Neuron (in vitro differentiated cells): Measurements from ENCODE around the gene FAM53A.

Source experiments
- H2AFZ ChIP-seq: one replicate; pipeline ENCODE4 v1.6.1; 2013; ENCODE audit warnings: low read depth, mild to moderate bottlenecking, inconsistent platforms, low read length, moderate library complexity
- H3K27me3 ChIP-seq: one replicate; pipeline ENCODE4 v1.6.1; 2013; ENCODE audit warnings: low read length; ENCODE audit not compliant: insufficient read depth
- H3K36me3 ChIP-seq: one replicate; pipeline ENCODE4 v1.6.1; 2013; ENCODE audit warnings: low read length; ENCODE audit not compliant: insufficient read depth
- H3K4me1 ChIP-seq: one replicate; pipeline ENCODE4 v1.6.1; 2013; ENCODE audit warnings: low read length; ENCODE audit not compliant: insufficient read depth
- H3K4me3 ChIP-seq: 2 replicates; pipeline ENCODE4 v1.5.1; 2013; ENCODE audit warnings: mild to moderate bottlenecking, low read length, moderate library complexity
- H3K9me3 ChIP-seq: one replicate; pipeline ENCODE4 v1.6.1; 2013; ENCODE audit warnings: low read length

FAM53A gene

DNA sequence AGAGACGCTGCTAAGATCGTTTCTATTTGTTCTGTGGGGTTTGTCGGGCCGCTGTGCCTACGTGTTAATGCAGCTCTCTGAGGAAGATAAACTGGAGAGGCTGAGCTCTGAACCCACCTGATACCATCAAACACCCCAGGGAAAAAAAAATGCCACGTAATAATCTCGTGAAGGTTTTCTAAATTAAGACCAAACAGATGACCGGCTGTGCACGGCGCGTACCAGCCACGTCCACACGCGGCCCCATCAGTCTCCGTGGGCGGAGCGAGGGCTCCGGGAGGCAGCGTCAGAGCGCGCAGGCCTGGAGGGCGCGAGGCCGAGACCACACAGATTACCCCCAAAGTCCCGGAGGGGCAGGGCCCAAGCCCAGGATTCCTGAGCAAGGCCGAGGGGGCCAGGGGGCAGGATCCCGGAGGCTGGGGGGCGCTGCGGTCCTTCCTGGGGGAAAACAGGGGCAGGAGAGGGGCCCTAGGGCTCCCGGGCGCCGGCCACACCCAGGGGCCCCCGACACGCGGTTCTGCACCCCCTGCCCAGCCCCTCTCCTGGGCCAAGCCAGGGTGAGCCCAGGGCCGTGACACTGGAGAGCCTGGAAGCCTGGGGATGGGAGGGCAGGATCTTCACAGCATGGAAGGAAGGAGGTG is 91.9 kb downstream of the FAM53A start:
- H3K9me3 ChIP-seq, result peaks cover 8% of the 10 kb centered on the region
- H3K4me3 ChIP-seq, result no peak overlapping the region
- no peaks in the 10 kb centered on the region for H3K4me1 ChIP-seq
- no peak overlapping the region for H2AFZ ChIP-seq
- H3K36me3 ChIP-seq, result no peaks in the 10 kb centered on the region
- H3K27me3 ChIP-seq, result no peaks in the 10 kb centered on the region

DNA sequence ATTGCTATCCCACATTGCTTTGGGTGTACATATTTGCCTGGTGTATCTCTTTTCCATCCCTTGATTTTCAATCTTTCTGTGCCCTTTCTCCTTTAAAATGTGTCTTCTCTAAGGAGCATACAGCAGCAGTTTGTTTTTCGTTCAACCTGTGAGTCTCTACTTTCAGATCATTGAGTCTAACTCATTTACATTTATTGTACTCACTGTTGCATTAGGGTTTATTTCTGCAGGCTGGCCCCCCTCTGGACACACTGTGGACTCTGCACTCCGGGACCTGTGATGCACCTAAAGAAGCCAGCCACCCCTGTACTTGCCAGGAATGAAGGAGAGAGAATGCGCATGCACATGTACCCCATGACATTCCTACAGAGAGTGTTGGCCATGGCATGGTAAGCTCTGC is 93.0 kb downstream of the FAM53A start:
- no peaks in the 10 kb centered on the region for H3K4me1 ChIP-seq
- no peak overlapping the region for H2AFZ ChIP-seq
- peaks cover 8% of the 10 kb centered on the region for H3K9me3 ChIP-seq
- H3K36me3 ChIP-seq, result no peaks in the 10 kb centered on the region
- no peak overlapping the region for H3K4me3 ChIP-seq
- no peaks in the 10 kb centered on the region for H3K27me3 ChIP-seq

DNA sequence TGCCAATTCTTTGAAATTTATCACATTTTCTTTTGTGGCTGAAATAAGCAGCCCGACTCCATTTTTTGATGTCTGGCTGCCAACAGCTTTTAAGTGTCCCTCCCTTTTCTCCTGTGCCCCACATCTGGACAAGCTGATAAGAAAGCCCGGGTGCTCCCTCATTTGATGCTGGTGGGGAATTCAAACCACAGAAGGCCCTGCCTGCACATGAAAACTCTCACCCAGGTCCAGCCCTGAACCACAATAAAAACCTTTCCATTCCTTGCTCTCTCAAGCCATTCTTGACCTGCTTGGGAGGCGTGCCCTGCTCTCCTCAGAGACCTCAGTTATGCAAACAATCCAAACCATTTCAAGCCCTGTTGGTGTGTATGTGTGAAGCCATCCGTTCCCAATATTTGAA is 93.9 kb downstream of the FAM53A start:
- H2AFZ ChIP-seq, result no peak overlapping the region

More for the DNA sequence above, 93.9 kb downstream of the FAM53A start:
- Histone ChIP-seq H3K4me1 (no peaks in the 10 kb centered on the region), H3K27me3 (no peaks in the 10 kb centered on the region), H3K4me3 (no peak overlapping the region), H3K36me3 (no peaks in the 10 kb centered on the region), H3K9me3 (peaks cover 8% of the 10 kb centered on the region)
